Endothelial cell (in vitro differentiated cells): ENCODE data around the gene TRPM1. TPM values are rescaled to one million over a fixed set of nuclear protein-coding genes. Genes with fewer than 3 reads are reported as not detected.

Experiments
- DNase-seq: peaks from one replicate; pipeline ENCODE4 v3.0.0; 2021; ENCODE audit warnings: low spot score
- H3K27ac Mint-ChIP-seq: one replicate; pipeline ENCODE4 v1.8.0; 2021; ENCODE audit warnings: mixed read lengths, inconsistent platforms; ENCODE audit not compliant: unreplicated experiment
- H3K27me3 Mint-ChIP-seq: one replicate; pipeline ENCODE4 v1.8.0; 2021; ENCODE audit warnings: mild to moderate bottlenecking, moderate library complexity, mixed read lengths, inconsistent platforms; ENCODE audit not compliant: unreplicated experiment
- H3K36me3 Mint-ChIP-seq: one replicate; pipeline ENCODE4 v1.8.0; 2021; ENCODE audit warnings: mild to moderate bottlenecking, low read depth, mixed read lengths, inconsistent platforms; ENCODE audit not compliant: unreplicated experiment
- H3K4me1 Mint-ChIP-seq: one replicate; pipeline ENCODE4 v1.8.0; 2021; ENCODE audit warnings: mild to moderate bottlenecking, mixed read lengths, inconsistent platforms; ENCODE audit not compliant: unreplicated experiment
- H3K4me3 Mint-ChIP-seq: one replicate; pipeline ENCODE4 v1.8.0; 2021; ENCODE audit warnings: mild to moderate bottlenecking, mixed read lengths, inconsistent platforms; ENCODE audit not compliant: unreplicated experiment
- H3K9me3 Mint-ChIP-seq: one replicate; pipeline ENCODE4 v1.8.0; 2021; ENCODE audit warnings: mixed read lengths, inconsistent platforms; ENCODE audit not compliant: unreplicated experiment
- total RNA-seq: library from RNA; stranded (reverse); fragmentation: NEBNext Ultra II Directional; extraction: Animal tissue kit (Norgen Biotek cat#: 25700); gene quantifications from one replicate; pipeline ENCODE4 v1.2.1, GENCODE V29; 2021; ENCODE audit not compliant: unreplicated experiment
- TF ChIP-seq, protein P1 (sequence below): fragments of 200-600 bp; sonication (generic); IDR thresholded peaks from one replicate; pipeline ENCODE4 v1.5.0; 2021; ENCODE audit warnings: antibody characterized with exemption; ENCODE audit not compliant: unreplicated experiment

Gene TRPM1
- total RNA-seq, 1 donor from 2014 or later: not detected

DNA sequence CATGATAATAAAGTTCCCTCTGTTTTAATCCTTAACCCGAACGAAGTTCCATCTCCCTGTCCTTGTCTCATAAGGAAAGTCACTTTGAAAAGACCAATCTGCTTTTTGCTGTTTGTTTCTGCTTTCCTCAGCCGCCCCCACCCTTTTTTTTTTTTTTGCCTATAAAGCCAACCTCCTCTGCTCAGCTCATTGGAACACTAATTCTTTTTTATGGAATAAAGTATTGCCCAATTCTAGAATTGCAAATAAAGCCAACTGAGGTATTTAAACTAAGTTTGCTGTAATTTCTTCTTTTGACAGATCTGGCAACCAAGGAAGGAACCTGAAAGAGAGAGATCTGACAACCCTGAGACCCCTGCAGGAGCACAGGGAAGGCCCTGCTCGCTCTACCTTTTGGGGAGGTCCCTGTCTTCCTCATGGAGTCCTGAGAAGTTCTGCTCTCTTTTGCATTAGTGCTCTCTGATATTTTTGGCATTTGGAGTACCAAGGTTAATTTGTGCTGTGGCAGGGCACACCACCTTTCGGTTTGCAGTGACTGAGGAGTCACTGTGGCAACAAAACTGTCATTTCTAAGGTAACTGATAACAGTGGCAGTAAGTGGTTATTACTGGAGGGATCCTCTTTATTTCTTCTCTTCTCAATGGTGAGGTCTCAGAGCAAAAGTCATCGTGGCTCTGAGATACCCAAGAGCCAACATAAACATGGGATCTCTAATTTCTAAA is 35.2 kb upstream of the TRPM1 start:
- TF ChIP-seq, protein P1, sequence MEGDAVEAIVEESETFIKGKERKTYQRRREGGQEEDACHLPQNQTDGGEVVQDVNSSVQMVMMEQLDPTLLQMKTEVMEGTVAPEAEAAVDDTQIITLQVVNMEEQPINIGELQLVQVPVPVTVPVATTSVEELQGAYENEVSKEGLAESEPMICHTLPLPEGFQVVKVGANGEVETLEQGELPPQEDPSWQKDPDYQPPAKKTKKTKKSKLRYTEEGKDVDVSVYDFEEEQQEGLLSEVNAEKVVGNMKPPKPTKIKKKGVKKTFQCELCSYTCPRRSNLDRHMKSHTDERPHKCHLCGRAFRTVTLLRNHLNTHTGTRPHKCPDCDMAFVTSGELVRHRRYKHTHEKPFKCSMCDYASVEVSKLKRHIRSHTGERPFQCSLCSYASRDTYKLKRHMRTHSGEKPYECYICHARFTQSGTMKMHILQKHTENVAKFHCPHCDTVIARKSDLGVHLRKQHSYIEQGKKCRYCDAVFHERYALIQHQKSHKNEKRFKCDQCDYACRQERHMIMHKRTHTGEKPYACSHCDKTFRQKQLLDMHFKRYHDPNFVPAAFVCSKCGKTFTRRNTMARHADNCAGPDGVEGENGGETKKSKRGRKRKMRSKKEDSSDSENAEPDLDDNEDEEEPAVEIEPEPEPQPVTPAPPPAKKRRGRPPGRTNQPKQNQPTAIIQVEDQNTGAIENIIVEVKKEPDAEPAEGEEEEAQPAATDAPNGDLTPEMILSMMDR: no peak
- H3K4me1 Mint-ChIP-seq: peaks cover 4% of the 10 kb centered on the region
- DNase-seq: no peak
- no peak overlapping the region for H3K27ac Mint-ChIP-seq
- no peaks in the 10 kb centered on the region for H3K9me3 Mint-ChIP-seq
- H3K4me3 Mint-ChIP-seq: no peak overlapping the region
- peaks cover 4% of the 10 kb centered on the region for H3K27me3 Mint-ChIP-seq
- peaks cover 3% of the 10 kb centered on the region for H3K36me3 Mint-ChIP-seq

DNA sequence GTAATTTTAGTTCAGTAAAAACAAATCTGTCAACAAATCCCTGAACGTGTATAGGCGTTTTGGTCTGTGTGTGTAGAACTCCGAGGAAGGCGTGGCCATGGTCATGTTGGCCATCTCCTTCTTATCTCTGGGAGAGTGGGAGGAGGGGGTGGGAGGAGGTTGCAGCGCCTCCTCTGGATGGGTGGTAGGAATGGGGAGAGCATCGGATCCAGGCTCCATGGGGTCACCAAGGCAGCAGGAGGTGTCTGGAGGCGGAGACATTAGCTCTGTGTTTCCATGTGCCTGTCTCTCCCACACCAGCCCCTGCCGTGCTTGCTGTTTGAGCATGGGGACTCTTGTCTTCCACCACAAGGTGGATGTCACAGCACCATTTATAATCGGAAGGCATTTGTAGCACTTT is 34.5 kb upstream of the TRPM1 start:
- H3K9me3 Mint-ChIP-seq: no peaks in the 10 kb centered on the region
- TF ChIP-seq, protein P1: no peak
- no peak overlapping the region for H3K4me3 Mint-ChIP-seq
- DNase-seq: no peak
- H3K36me3 Mint-ChIP-seq: peaks cover 3% of the 10 kb centered on the region
- peaks cover 4% of the 10 kb centered on the region for H3K4me1 Mint-ChIP-seq
- peaks cover 4% of the 10 kb centered on the region for H3K27me3 Mint-ChIP-seq
- no peak overlapping the region for H3K27ac Mint-ChIP-seq

DNA sequence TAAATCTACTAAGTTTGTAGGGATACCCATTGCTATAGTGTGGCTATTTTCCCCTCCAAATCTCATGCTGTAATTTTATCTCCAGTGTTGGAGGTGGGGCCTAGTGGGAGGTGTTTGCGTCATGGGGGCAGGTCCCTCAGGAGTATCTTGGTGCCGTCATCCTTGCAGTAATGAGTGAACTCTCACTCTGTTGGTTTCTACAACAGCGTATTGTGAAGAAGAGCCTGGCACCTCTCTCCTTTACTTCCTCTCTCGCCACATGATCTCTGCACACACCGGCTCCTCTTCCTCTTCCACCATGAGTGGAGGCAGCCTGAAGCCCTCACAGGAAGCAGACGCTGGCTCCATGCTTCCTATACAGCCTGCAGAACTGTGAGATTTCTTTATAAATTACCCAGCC is 34.0 kb upstream of the TRPM1 start:
- H3K9me3 Mint-ChIP-seq: no peaks in the 10 kb centered on the region
- H3K27me3 Mint-ChIP-seq: peaks cover 4% of the 10 kb centered on the region
- H3K4me1 Mint-ChIP-seq: peaks cover 4% of the 10 kb centered on the region
- no peak overlapping the region for H3K4me3 Mint-ChIP-seq
- no peak for DNase-seq
- peaks cover 3% of the 10 kb centered on the region for H3K36me3 Mint-ChIP-seq
- TF ChIP-seq, protein P1: no peak
- no peak overlapping the region for H3K27ac Mint-ChIP-seq

- TF ChIP-seq, protein P1: no peak
- peaks cover 3% of the 10 kb centered on the region for H3K36me3 Mint-ChIP-seq
These were observed 32.4 kb upstream of the TRPM1 start for GRCh38 chr15:31133890-31134289.

GRCh38 chr15:31131853-31132375 is 30.4 kb upstream of the TRPM1 start:
- Mint-ChIP-seq H3K36me3 (peaks cover 3% of the 10 kb centered on the region), H3K9me3 (no peaks in the 10 kb centered on the region), H3K27me3 (peaks cover 4% of the 10 kb centered on the region), H3K4me3 (no peak overlapping the region), H3K4me1 (peaks cover 4% of the 10 kb centered on the region), H3K27ac (no peak overlapping the region)
- no peak for DNase-seq
- TF ChIP-seq, protein P1: no peak

More at GRCh38 chr15:31133890-31134289, 32.4 kb upstream of the TRPM1 start:
- peaks cover 4% of the 10 kb centered on the region for H3K27me3 Mint-ChIP-seq
- H3K9me3 Mint-ChIP-seq: no peaks in the 10 kb centered on the region
- DNase-seq: no peak
- peaks cover 4% of the 10 kb centered on the region for H3K4me1 Mint-ChIP-seq
- no peak overlapping the region for H3K4me3 Mint-ChIP-seq
- H3K27ac Mint-ChIP-seq: no peak overlapping the region
